ENCODE results near the gene SPTLC1.
"Not testable (repeated sequence)": the region's sequence is repeated elsewhere in the genome, so short reads cannot be mapped to it uniquely, and the experiment has no call there.

Gene SPTLC1

DNA sequence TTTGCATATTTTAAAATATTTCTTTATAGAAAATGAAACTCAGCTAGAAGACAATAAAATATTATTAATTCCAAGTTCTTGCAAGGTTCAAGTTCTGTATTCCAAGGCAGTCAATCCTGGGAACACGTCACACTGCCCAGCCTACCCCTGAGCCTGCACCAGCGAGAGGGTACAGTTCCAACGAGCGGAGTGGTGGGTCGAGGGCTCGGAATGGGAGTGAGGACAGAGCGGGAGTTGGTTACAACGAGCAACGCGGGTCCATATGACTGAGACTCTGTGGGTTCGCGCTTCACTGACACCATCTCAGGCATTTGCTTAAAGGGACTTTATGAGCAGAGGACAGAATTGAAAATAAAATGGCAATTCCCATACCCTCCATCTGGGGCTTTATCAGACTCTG lies 40.0 kb upstream of the SPTLC1 start:
- TF ChIP-seq, protein P1, sequence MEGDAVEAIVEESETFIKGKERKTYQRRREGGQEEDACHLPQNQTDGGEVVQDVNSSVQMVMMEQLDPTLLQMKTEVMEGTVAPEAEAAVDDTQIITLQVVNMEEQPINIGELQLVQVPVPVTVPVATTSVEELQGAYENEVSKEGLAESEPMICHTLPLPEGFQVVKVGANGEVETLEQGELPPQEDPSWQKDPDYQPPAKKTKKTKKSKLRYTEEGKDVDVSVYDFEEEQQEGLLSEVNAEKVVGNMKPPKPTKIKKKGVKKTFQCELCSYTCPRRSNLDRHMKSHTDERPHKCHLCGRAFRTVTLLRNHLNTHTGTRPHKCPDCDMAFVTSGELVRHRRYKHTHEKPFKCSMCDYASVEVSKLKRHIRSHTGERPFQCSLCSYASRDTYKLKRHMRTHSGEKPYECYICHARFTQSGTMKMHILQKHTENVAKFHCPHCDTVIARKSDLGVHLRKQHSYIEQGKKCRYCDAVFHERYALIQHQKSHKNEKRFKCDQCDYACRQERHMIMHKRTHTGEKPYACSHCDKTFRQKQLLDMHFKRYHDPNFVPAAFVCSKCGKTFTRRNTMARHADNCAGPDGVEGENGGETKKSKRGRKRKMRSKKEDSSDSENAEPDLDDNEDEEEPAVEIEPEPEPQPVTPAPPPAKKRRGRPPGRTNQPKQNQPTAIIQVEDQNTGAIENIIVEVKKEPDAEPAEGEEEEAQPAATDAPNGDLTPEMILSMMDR (IDR thresholded peaks at IDR 0.05; ENCODE audit: extremely low read depth, missing control alignments): no peak
- no peak for DNase-seq (ENCODE audit: low spot score)

DNA sequence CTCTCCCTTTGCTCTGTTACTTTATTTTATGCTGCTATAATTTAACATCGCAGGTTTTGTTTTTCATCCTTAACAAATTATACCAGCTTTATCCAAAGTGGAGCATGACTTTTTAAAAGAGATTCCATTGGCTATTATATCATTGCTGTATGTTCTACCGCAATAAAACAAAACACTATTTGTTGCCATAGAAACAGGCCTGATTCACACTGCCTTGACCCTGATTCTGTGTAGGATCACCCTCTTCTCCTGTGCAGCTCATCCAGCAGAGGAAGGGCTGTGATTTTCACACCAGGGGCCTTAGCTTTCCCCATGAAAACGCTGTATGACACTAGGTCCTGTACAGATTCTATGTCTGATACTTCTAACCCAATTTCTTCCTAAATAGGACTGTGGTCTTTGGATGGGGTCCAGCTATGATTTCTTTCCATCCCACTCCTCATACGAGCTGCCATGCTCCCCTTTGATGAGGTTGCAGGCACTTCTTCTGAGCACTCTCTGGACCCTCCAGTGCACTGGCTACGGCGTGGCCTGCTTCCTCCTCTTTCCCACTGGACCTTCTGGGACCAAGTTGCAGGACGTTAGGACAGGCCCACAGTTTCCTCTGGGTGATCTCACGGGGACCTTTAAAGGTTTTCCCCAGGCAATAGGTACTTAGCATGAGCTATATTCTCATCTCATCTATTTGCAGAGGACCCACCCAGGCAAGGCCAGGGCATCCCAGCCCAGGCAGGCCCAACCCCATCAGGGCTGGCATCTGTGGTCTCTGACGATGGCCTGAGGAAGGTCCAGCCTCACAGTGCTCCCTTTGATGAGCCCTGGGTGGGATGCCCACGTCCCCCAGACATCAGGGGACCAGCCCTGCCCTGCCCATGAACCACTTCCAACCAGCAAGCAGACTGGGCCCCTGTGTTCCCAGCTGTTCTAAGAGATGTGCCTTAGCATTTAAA lies 38.5 kb upstream of the SPTLC1 start:
- DNase-seq (ENCODE audit: low spot score): not testable (repeated sequence)

DNA sequence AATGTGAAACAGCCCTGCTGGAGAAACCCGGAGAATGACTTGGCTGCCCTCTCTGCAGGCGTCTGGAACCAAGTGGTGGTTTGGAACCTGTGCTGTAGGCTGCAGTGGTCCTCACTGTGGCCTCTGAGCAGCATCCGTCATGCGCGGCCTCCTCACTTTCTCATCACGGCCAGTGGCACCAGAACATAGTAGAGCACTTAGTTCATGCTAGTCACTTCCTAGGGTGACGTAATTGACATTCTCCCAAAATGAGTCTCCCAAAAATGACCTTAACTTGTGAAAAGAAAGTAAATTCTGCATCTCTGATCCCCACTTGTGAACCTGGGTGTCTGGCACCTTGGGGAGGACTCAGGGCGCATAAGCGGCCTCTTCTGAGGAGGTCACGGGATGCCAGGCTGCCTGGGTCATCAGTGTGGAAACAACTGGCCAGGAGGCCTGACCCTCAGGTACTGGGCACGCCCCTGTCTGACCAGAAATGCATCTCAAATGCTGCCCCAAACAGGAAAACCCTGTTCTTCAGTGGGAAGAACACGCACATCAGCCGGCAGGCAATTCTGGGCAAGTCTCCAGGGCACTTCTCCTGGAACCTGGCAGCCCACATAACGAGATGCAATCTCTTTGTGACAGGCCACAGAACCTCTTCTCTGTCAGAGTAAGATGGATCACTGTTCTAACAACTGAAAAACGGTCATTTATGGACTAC lies 36.6 kb upstream of the SPTLC1 start:
- TF ChIP-seq, protein P1 (IDR thresholded peaks at IDR 0.05; ENCODE audit: extremely low read depth, missing control alignments): no peak
- no peak for DNase-seq (ENCODE audit: low spot score)

DNA sequence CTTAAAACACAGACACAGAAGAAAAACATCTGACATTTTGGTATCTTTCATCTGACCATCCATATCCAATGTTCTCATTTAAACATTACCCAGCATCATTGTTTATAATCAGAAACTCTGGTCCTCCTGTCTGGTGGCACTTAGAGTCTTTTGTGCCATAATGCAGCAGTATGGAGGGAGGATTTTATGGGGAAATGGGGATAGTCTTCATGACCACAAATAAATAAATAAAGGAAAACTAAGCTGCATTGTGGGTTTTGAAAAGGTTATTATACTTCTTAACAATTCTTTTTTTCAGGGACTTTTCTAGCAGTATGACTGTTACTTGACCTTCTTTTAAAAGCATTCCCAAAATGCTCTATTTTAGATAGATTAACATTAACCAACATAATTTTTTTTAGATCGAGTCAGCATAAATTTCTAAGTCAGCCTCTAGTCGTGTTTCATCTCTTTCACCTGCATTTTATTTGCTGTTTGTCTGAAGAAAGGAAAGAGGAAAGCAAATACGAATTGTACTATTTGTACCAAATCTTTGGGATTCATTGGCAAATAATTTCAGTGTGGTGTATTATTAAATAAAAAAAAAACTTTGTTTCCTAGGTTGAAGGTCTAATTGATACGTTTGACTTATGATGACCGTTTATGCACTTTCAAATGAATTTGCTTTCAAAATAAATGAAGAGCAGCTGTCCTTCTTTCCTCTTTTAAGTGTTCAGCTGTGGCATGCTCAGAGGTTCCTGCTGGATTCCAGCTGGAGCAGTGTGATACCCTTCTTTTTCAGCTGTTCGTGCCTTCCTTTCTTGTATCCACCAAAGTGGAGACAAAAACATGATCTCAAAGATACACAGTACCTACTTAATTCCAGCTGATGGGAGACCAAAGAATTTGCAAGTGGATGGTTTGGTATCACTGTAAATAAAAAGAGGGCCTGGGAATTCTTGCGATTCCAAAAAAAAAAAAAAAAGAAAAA lies 35.6 kb upstream of the SPTLC1 start:
- DNase-seq (ENCODE audit: low spot score): not testable (repeated sequence)

DNA sequence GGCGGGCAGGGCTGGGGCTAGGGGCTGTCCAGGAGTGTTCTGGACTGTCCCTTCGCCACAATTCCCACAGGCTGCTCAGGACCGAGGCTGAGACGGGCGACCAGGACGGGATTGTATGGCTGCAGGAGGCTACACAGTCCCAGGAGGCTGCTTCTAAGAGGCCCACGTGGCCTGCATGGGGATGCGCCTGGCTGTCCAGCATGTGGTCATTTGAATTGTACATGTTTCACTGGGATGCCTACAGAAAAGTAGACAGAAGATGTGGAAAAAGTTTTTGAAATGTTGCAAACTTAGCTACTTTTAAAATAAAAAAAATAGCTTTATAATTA lies 32.6 kb upstream of the SPTLC1 start:
- DNase-seq (ENCODE audit: low spot score): no peak
- TF ChIP-seq, protein P1 (IDR thresholded peaks at IDR 0.05; ENCODE audit: extremely low read depth, missing control alignments): no peak

DNA sequence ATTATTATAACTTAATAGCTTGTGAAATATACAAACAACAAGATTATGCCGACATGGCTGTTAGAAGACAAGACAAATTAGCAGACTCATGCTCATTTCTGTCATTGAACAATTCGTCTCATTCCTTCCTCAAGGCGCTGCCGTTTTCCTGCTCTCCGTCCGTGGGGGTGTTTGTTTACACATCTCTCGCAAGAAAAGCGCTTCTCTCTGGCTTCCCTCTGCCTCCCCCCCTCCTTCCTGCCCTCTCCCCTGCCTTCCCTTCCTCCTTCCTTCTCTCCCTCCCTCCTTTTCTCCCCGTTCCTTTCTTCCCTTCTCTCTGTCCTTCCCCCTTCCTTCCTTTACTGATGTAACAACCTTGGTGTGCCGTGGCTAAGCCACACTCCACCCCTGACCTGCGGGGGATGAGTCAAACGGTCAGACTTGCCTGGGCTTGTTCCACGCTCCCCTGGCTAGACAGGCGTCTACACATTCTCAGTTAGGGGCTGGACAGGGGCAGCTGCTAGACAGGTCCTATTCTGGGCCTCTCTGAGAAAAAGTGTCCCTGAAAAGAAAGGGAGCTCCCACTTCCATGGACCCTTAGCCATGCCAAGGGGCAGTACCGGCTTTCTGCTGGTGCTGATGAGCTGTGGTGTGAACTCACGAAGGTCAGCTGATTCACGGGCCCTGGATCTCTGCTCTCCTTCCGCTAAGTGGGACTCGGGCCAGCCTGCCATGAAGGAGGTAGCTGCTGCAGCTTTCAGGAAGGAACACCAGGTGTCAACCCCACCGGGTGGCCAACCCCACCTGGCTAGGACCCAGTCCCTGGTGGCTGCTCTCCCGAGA lies 32.0 kb upstream of the SPTLC1 start:
- TF ChIP-seq, protein P1 (IDR thresholded peaks at IDR 0.05; ENCODE audit: extremely low read depth, missing control alignments): no peak
- DNase-seq (ENCODE audit: low spot score): peak; percentile 58

DNA sequence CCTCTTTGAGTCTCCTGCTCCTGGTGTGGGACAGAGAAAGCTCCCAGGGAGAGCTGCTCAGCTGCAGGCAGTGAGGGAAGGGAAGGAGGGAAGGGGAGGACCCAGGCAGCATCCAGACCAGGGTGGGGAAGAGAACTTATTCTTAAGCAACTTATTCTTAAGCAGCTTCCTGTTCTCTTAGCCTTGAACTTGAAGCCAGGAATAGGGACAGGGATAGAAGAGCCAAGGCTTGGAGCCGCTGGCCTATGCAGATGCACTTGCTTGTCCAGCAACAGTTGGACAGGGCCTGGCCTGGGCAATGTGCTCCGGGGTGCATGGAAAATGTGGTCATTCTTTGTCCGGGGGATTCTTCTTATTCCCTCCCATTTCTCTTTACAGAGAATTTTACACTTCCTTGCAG lies 31.4 kb upstream of the SPTLC1 start:
- DNase-seq (ENCODE audit: low spot score): no peak
- TF ChIP-seq, protein P1 (IDR thresholded peaks at IDR 0.05; ENCODE audit: extremely low read depth, missing control alignments): no peak

DNA sequence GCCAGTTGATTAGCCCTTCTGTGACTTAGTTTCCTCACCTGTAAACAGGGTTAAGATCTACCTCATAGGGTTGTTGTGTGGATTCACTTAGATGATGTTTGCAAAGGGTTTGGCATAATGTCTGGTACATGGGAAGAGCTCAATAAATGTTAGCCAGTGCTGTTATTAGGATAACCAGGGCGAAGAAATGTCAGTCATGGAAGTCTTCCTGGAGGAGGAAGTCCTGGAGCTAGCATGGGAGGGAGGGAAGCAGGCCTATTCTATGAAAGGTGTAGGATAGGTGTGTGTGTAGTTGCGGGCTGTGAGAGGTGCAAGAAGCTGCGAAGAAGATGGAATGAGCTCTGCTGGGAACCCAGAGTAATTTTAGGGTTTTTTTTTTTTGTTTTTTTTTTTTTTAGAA lies 30.6 kb upstream of the SPTLC1 start:
- DNase-seq (ENCODE audit: low spot score): not testable (repeated sequence)

All from GM20000 (cell line).